NCI-H1105 (cell line): Measurements from ENCODE around the gene LEFTY1.
"Not testable (repeated sequence)": the region's sequence is repeated elsewhere in the genome, so short reads cannot be mapped to it uniquely, and the experiment has no call there.

Experiments
- DNase-seq: peaks from one replicate; lab custom pipeline; 2025; lab: John Stamatoyannopoulos, UW

LEFTY1 gene

GRCh38 chr1:225848030-225848955 lies 40.7 kb downstream of the LEFTY1 start:
- no peak for DNase-seq

- DNase-seq = peak; percentile 59
Observed at GRCh38 chr1:225847610-225848009, 41.3 kb downstream of the LEFTY1 start.

GRCh38 chr1:225846331-225847310 lies 42.3 kb downstream of the LEFTY1 start:
- DNase-seq = no peak

- no peak for DNase-seq
Observed at GRCh38 chr1:225845571-225846259, 43.2 kb downstream of the LEFTY1 start.

- no peak for DNase-seq
Observed at GRCh38 chr1:225845097-225845496, 43.8 kb downstream of the LEFTY1 start.

- no peak for DNase-seq
Observed at GRCh38 chr1:225844236-225845061, 44.5 kb downstream of the LEFTY1 start.

GRCh38 chr1:225843426-225843795 lies 45.5 kb downstream of the LEFTY1 start:
- DNase-seq = no peak

- no peak for DNase-seq
Observed at GRCh38 chr1:225842788-225843425, 46.0 kb downstream of the LEFTY1 start.

- DNase-seq = no peak
Observed at GRCh38 chr1:225842074-225842473, 46.9 kb downstream of the LEFTY1 start.

GRCh38 chr1:225840713-225841112 lies 48.2 kb downstream of the LEFTY1 start:
- DNase-seq = no peak

- no peak for DNase-seq
Observed at GRCh38 chr1:225840223-225840610, 48.7 kb downstream of the LEFTY1 start.

GRCh38 chr1:225838793-225839192 lies 50.2 kb downstream of the LEFTY1 start:
- DNase-seq = no peak

- not testable (repeated sequence) for DNase-seq
Observed at GRCh38 chr1:225836296-225836695, 52.6 kb downstream of the LEFTY1 start.
